ENCODE data around the gene ZNF664. TPM values are rescaled to one million over a fixed set of nuclear protein-coding genes. Genes with fewer than 3 reads are reported as not detected.

Gene ZNF664
- total and polyA plus RNA-seq, 10 of the 15 experiments (the other 5 are each of a cell fraction or from before 2014, with no cell fraction given): 1.8 to 65.6 (median 30.8) TPM

- no peaks in the 10 kb centered on the region for H4K20me1 ChIP-seq (ENCODE audit: control insufficient read depth, insufficient read depth)
- H3K4me3 ChIP-seq: no peak overlapping the region
- H3K36me3 ChIP-seq (ENCODE audit: control insufficient read depth in 2 of 2, insufficient read depth in 2 of 2, low read length in 1 of 2): peaks cover 3 to 32% of the 10 kb centered on the region in 2 experiments
- DNase-seq (ENCODE audit: low read depth, low spot score) (no peak), FAIRE-seq (no peak), ATAC-seq (no peak)
- ChIA-PET RAD21 (ENCODE audit: unreplicated experiment) (no interaction called here), CTCF (no interaction called here), SMC1A (ENCODE audit: uncharacterized antibody, unreplicated experiment) (no interaction called here), POLR2A (no interaction called here)
- TF ChIP-seq FOXM1 (IDR thresholded peaks at IDR 0.05; ENCODE audit: low read depth, low read length) (no peak), IRF5 (IDR thresholded peaks at IDR 0.05; ENCODE audit: borderline replicate concordance) (no peak), USF2 (IDR thresholded peaks at IDR 0.05; ENCODE audit: borderline replicate concordance, low read depth, low read length) (no peak)
- H3K27me3 ChIP-seq (replicated peaks in 1 of 2; ENCODE audit: control insufficient read depth in 2 of 2, insufficient read depth in 2 of 2, low read length in 1 of 2): no peaks in the 10 kb centered on the region
- no peak overlapping the region for H3K4me2 ChIP-seq (ENCODE audit: control insufficient read depth, insufficient read depth)
- no peaks in the 10 kb centered on the region for H3K9me3 ChIP-seq (replicated peaks; ENCODE audit: control insufficient read depth, insufficient read depth, low read length)
- 94% methylated on average over 1 of the region's 1 CpG for WGBS (ENCODE audit: insufficient coverage, insufficient replicate concordance, low lambda C conversion rate, missing lambda C conversion rate)
- peaks cover 5% of the 10 kb centered on the region for H3K4me1 ChIP-seq (ENCODE audit: control insufficient read depth, insufficient read depth, low read length)
- no TSS peak for BruUV-seq (replicated peaks)
- intact Hi-C loops (cut with micrococcal nuclease; ENCODE audit: unreplicated experiment): loop anchor here (10.0 kb wide), 1 partner anchor 355 kb away; the partner anchor contains the start of genes EIF2B1 and GTF2H3
- no peak overlapping the region for H3K27ac ChIP-seq (ENCODE audit: control insufficient read depth, insufficient read depth)
- in situ Hi-C loops (cut with MboI): no loop called here
- H3K9ac ChIP-seq (ENCODE audit: control insufficient read depth, insufficient read depth, low read length): no peak overlapping the region
- H3K79me2 ChIP-seq (ENCODE audit: control insufficient read depth, insufficient read depth, low read length): no peaks in the 10 kb centered on the region
- no peak overlapping the region for H2AFZ ChIP-seq (ENCODE audit: control insufficient read depth, low read depth, low read length)
These were observed 16.7 kb downstream of the ZNF664 start for GRCh38 chr12:123989753-123990152.

- no peak overlapping the region for H3K4me3 ChIP-seq
- ChIA-PET POLR2A (no interaction called here), CTCF (interaction anchor here (1.6 kb wide), 1 partner anchor 46 kb away, joined by 3 read pairs; no protein-coding TSS in a partner anchor), RAD21 (ENCODE audit: unreplicated experiment) (no interaction called here), SMC1A (ENCODE audit: uncharacterized antibody, unreplicated experiment) (no interaction called here)
- no peaks in the 10 kb centered on the region for H3K79me2 ChIP-seq (ENCODE audit: control insufficient read depth, insufficient read depth, low read length)
- no TSS peak for BruUV-seq (replicated peaks)
- in situ Hi-C loops (cut with MboI): no loop called here
- no peaks in the 10 kb centered on the region for H3K9me3 ChIP-seq (replicated peaks; ENCODE audit: control insufficient read depth, insufficient read depth, low read length)
- no peak for DNase-seq (ENCODE audit: low read depth, low spot score)
- intact Hi-C loops (cut with micrococcal nuclease; ENCODE audit: unreplicated experiment): no loop called here
- no peak overlapping the region for H3K4me2 ChIP-seq (ENCODE audit: control insufficient read depth, insufficient read depth)
- FAIRE-seq: no peak
- no peaks in the 10 kb centered on the region for H3K4me1 ChIP-seq (ENCODE audit: control insufficient read depth, insufficient read depth, low read length)
- H3K27ac ChIP-seq (ENCODE audit: control insufficient read depth, insufficient read depth): no peak overlapping the region
- no peak overlapping the region for H2AFZ ChIP-seq (ENCODE audit: control insufficient read depth, low read depth, low read length)
- no peak overlapping the region for H3K9ac ChIP-seq (ENCODE audit: control insufficient read depth, insufficient read depth, low read length)
- peaks cover 3 to 32% of the 10 kb centered on the region in 2 experiments for H3K36me3 ChIP-seq (ENCODE audit: control insufficient read depth in 2 of 2, insufficient read depth in 2 of 2, low read length in 1 of 2)
- H3K27me3 ChIP-seq (replicated peaks in 1 of 2; ENCODE audit: control insufficient read depth in 2 of 2, insufficient read depth in 2 of 2, low read length in 1 of 2): no peaks in the 10 kb centered on the region
- WGBS (ENCODE audit: insufficient coverage, insufficient replicate concordance, low lambda C conversion rate, missing lambda C conversion rate): over 99% methylated on average over 4 of the region's 4 CpGs
- H4K20me1 ChIP-seq (ENCODE audit: control insufficient read depth, insufficient read depth): no peaks in the 10 kb centered on the region
- no peak for ATAC-seq
- TF ChIP-seq CBX3 (IDR thresholded peaks at IDR 0.05; ENCODE audit: borderline replicate concordance, low read depth): no peak
- no peak for TF ChIP-seq BHLHE40 (IDR thresholded peaks at IDR 0.05; ENCODE audit: borderline replicate concordance in 1 of 2, low read depth in 2 of 2, low read length in 1 of 2)
- TF ChIP-seq USF1 (IDR thresholded peaks at IDR 0.05; ENCODE audit: borderline replicate concordance, extremely low read length, insufficient read depth, low read depth, low read length): no peak
- no peak for TF ChIP-seq ZBTB40 (IDR thresholded peaks at IDR 0.05; ENCODE audit: borderline replicate concordance)
- TF ChIP-seq MEF2B (IDR thresholded peaks at IDR 0.05; ENCODE audit: partially characterized antibody, poor library complexity, severe bottlenecking): no peak
These were observed 17.5 kb downstream of the ZNF664 start for GRCh38 chr12:123990511-123990910.

All from GM12878 (cell line).